Osteoblast (primary cell): ENCODE measurements around the gene SLC15A5. TPM values are rescaled to one million over a fixed set of nuclear protein-coding genes. Genes with fewer than 3 reads are reported as not detected.

ENCODE experiments used
- DNase-seq: peaks from one replicate; pipeline ENCODE4 v3.0.0; 2011; ENCODE audit warnings: low spot score, mixed read lengths; ENCODE audit not compliant: insufficient read length; ENCODE audit errors: missing footprints
- H2AFZ ChIP-seq: 2 replicates; pipeline ENCODE4 v1.6.0; 2011; ENCODE audit warnings: mild to moderate bottlenecking, low read length
- H3K27ac ChIP-seq: 2 replicates; pipeline ENCODE4 v1.5.1; 2011; ENCODE audit warnings: mild to moderate bottlenecking, low read depth, low read length, moderate library complexity
- H3K27me3 ChIP-seq: 2 replicates; pipeline ENCODE4 v1.6.0; 2012; ENCODE audit warnings: mild to moderate bottlenecking, control low read depth, inconsistent platforms, low read length, moderate library complexity; ENCODE audit not compliant: insufficient read depth
- H3K36me3 ChIP-seq: 2 replicates; pipeline ENCODE4 v1.5.1; 2011; ENCODE audit warnings: mild to moderate bottlenecking, low read length, control low read depth, moderate library complexity; ENCODE audit not compliant: insufficient read depth
- H3K4me1 ChIP-seq: 2 replicates; pipeline ENCODE4 v1.5.1; 2011; ENCODE audit warnings: mild to moderate bottlenecking, low read length, control low read depth, moderate library complexity; ENCODE audit not compliant: insufficient read depth
- H3K4me2 ChIP-seq: 2 replicates; pipeline ENCODE4 v1.6.0; 2011; ENCODE audit warnings: mild to moderate bottlenecking, low read length; ENCODE audit not compliant: insufficient read depth
- H3K4me3 ChIP-seq: fragments of 200-600 bp; sonication (generic); 3 replicates; pipeline ENCODE4 v1.5.1; 2012; ENCODE audit warnings: mild to moderate bottlenecking, low read length, inconsistent platforms; ENCODE audit not compliant: insufficient read depth
- H3K79me2 ChIP-seq: 2 replicates; pipeline ENCODE4 v1.6.0; 2012; ENCODE audit warnings: mild to moderate bottlenecking, low read length, control low read depth, inconsistent platforms; ENCODE audit not compliant: insufficient read depth
- H3K9me3 ChIP-seq: 2 replicates; pipeline ENCODE4 v1.5.1; 2011; ENCODE audit warnings: low read depth, low read length, control low read depth
- H4K20me1 ChIP-seq: 2 replicates; pipeline ENCODE4 v1.6.0; 2012; ENCODE audit warnings: mild to moderate bottlenecking, low read length, control low read depth; ENCODE audit not compliant: insufficient read depth
- CTCF ChIP-seq: IDR thresholded peaks from 2 replicates; pipeline ENCODE4 v1.5.1; 2011; ENCODE audit warnings: mild to moderate bottlenecking, low read depth, low read length, moderate library complexity; ENCODE audit errors: extremely low read depth
- total RNA-seq: library from RNA; depleted of rRNA; stranded (reverse); fragments of >200 nt; gene quantifications from 2 replicates; pipeline ENCODE4 v1.2.3, GENCODE V29; 2012

The SLC15A5 gene
- total RNA-seq, 1 donor = not detected

GRCh38 chr12:16323638-16324037, 46.2 kb upstream of the SLC15A5 start:
- Histone ChIP-seq H3K27ac (peak overlapping the region; percentile 50), H3K27me3 (no peaks in the 10 kb centered on the region), H3K36me3 (no peaks in the 10 kb centered on the region), H4K20me1 (no peaks in the 10 kb centered on the region), H3K4me2 (no peak overlapping the region), H3K4me3 (no peak overlapping the region), H3K79me2 (no peaks in the 10 kb centered on the region), H3K4me1 (peaks cover 13% of the 10 kb centered on the region), H3K9me3 (peaks cover 5% of the 10 kb centered on the region), H2AFZ (no peak overlapping the region)
- DNase-seq = no peak
- TF ChIP-seq CTCF = no peak

GRCh38 chr12:16323010-16323409, 45.5 kb upstream of the SLC15A5 start:
- no peak overlapping the region for H3K27ac ChIP-seq
- peaks cover 2% of the 10 kb centered on the region for H3K9me3 ChIP-seq
- H3K4me1 ChIP-seq = peaks cover 13% of the 10 kb centered on the region
- H4K20me1 ChIP-seq = no peaks in the 10 kb centered on the region
- no peaks in the 10 kb centered on the region for H3K27me3 ChIP-seq
- no peak for DNase-seq
- H3K4me2 ChIP-seq = no peak overlapping the region
- H3K4me3 ChIP-seq = no peak overlapping the region
- TF ChIP-seq CTCF = no peak
- H2AFZ ChIP-seq = no peak overlapping the region
- no peaks in the 10 kb centered on the region for H3K79me2 ChIP-seq
- no peaks in the 10 kb centered on the region for H3K36me3 ChIP-seq

GRCh38 chr12:16310934-16311333, 33.4 kb upstream of the SLC15A5 start:
- Histone ChIP-seq H3K27ac (no peak overlapping the region), H2AFZ (no peak overlapping the region), H3K36me3 (no peaks in the 10 kb centered on the region), H4K20me1 (no peaks in the 10 kb centered on the region), H3K9me3 (no peaks in the 10 kb centered on the region), H3K79me2 (no peaks in the 10 kb centered on the region), H3K27me3 (no peaks in the 10 kb centered on the region), H3K4me2 (no peak overlapping the region), H3K4me3 (no peak overlapping the region), H3K4me1 (no peaks in the 10 kb centered on the region)
- DNase-seq = no peak
- TF ChIP-seq CTCF = no peak

- Histone ChIP-seq H3K27me3 (peaks cover 2% of the 10 kb centered on the region), H3K4me2 (no peak overlapping the region), H3K27ac (no peak overlapping the region), H3K79me2 (no peaks in the 10 kb centered on the region), H3K4me3 (no peak overlapping the region), H4K20me1 (no peaks in the 10 kb centered on the region), H3K4me1 (no peaks in the 10 kb centered on the region), H2AFZ (no peak overlapping the region), H3K36me3 (no peaks in the 10 kb centered on the region), H3K9me3 (no peaks in the 10 kb centered on the region)
- no peak for DNase-seq
- TF ChIP-seq CTCF = no peak
Observed at GRCh38 chr12:16307856-16308475, 30.5 kb upstream of the SLC15A5 start.
